VCaP (cell line): ENCODE results near the gene SHPK.

Source experiments
- H3K27ac ChIP-seq: fragments of 450-650 bp; 2 replicates; pipeline ENCODE4 v1.5.1; 2017
- CTCF ChIP-seq: fragments of 450-650 bp; conservative IDR thresholded peaks from 2 replicates; pipeline ENCODE4 v1.5.1; 2017; ENCODE audit warnings: mild to moderate bottlenecking, moderate library complexity

Gene SHPK

GRCh38 chr17:3602499-3602898 lies 33.6 kb downstream of the SHPK start:
- no peak overlapping the region for H3K27ac ChIP-seq
- peak; percentile 39 for TF ChIP-seq CTCF

GRCh38 chr17:3600529-3601205 lies 35.4 kb downstream of the SHPK start:
- no peak overlapping the region for H3K27ac ChIP-seq
- no peak for TF ChIP-seq CTCF

GRCh38 chr17:3598078-3598477 lies 38.0 kb downstream of the SHPK start:
- no peak for TF ChIP-seq CTCF
- H3K27ac ChIP-seq: no peak overlapping the region

- H3K27ac ChIP-seq: no peak overlapping the region
- no peak for TF ChIP-seq CTCF
Observed at GRCh38 chr17:3596804-3597464, 39.1 kb downstream of the SHPK start.

GRCh38 chr17:3594976-3595375 lies 41.1 kb downstream of the SHPK start:
- TF ChIP-seq CTCF: no peak

GRCh38 chr17:3594051-3594800 lies 41.8 kb downstream of the SHPK start:
- no peak overlapping the region for H3K27ac ChIP-seq
- TF ChIP-seq CTCF: no peak

More at GRCh38 chr17:3594976-3595375, 41.1 kb downstream of the SHPK start:
- H3K27ac ChIP-seq: no peak overlapping the region

- no peak for TF ChIP-seq CTCF
- H3K27ac ChIP-seq: no peak overlapping the region
Observed at GRCh38 chr17:3593384-3593783, 42.7 kb downstream of the SHPK start.
